Stimulated activated CD8-positive, alpha-beta memory T cell treated with anti-CD3 and anti-CD28 coated beads, Interleukin-4, amount 100 ng/mL, for 1 hour (primary cell): ENCODE data around the gene SLC4A1.

Experiments used
- DNase-seq, 2 donors: peaks; one replicate each; pipeline ENCODE4 v3.0.0-alpha.2; 2020; ENCODE audit warnings: low read depth in 2 of 2, low spot score in 1 of 2

SLC4A1 gene

DNA sequence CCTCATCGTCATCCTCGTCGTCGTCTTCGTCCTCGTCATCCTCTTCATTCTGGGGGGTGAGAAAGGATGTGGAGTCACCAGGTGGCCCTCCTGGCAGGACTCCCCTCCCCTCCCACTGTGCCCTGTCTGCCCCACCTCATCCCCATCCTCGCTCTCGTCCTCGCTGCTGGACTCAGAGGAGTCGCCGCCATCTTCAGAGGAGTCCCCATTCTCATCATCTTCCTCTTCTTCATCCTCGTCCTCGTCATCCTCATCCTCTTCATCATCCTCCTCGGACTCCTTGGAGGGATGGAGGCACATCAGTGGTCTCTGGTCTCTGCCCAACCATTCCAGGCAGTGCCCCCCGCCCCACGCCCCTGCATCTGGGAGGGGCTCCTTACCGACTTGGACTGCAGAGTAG, 60.6 kb downstream of the SLC4A1 start:
- no peak for DNase-seq

DNA sequence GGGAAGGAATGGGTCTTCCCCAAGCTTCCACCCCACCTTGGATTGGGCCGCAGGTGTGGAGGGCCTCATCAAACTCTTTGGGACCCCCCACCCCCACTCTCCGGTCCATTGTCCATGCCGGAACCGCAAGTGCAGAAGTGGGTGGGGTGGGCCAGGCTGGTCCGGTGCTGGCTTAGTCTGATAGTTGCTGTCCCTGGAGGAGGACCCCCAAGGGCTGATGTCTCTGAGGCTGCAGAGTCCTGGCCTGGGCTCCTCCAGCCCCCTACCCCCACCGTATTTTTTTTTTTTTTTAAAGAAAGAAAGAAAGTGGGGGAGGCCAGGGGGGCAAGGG, 61.1 kb downstream of the SLC4A1 start:
- DNase-seq = no peak

DNA sequence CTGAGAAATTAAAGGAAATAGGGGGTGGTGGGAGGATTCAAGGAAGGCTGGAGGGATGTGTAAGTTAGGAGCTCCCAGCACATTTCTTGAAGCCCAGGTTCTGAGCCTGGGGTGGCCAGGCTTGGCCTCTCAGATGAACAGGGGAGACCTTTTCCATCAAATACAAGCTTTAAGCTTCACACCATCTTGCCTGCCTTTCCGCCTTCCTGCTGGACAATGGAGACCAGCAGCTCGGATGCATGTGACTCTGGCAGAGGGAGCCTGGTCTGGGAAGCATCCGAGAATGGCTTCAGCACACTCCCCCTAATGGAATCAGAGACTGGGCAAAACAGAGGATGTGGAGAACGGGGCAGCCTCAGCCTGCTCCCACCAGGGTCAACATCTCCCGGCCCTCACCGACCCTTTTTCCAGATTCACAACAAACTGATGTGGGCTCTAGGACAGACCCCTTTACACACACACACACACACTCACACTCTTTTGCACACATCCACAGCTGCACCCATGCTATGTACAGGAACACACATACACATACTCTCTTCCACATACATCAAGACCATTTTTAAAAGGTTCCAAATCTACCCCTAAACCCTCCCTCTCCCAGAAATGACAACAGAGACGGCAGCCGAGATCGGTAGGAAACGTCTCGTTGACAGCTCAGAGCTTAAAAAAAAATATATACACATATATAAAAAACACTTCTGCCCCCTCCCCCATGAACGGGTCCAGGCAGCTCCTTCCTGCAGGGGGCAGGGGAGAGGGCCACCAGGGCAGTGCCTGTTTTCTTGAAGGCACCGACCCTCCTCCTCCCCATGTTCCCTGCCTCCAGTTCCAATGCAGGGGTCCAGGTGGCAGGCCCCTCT, 61.7 kb downstream of the SLC4A1 start:
- no peak for DNase-seq

DNA sequence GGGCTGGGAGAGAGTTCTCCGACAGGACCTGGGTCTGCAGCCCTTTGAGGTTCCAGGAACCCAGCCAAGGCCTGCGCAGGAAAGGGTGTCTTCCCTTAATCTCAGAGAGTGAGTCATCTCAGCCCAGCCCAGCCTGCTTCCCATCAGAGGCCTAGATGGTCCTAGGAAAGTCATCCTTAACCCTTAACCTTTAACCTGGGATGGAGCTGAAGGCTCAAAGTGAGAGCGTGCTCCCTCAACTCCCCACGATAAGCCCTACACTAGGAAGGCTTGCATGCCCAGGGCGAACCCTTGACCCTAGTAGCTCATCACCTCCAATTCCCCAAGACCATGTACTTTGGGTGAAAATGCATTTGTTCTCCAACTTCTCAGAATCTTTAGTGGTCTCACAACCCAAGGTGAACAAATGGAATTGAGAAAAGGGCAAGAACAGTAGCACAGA, 63.5 kb downstream of the SLC4A1 start:
- no peak for DNase-seq

DNA sequence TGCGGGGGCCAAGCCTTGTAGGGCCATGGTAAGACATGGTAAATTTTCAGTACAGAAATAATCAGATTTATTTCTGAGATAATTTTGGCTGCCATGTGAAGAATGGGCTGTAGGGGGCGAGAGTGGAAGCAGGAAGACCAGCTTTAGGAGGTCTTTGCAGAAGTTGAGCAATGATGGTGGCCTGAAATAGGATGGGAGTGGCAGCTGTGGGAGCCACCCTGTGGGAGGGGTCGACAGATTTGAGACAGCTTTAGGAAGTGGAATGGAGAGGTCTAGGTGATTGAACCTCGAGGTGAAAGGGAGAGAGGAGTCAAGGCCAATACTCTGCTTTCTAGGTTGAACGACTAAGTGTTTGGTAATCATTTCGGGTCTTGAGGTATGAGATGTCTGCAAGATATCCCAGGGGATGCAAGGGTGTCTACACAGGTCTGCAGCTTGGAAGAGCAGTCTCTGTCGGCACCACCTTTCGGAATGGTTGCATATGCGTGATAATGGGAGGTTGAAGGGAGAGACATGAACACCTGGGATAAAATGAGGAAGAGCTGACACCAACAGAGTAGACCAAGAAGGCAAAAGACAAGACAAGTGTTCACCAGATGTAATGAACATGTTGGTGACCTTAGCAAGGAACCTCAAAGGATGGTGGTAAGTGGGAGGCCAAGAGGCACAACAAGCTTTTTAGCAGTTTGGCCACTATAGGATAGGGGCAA, 64.0 kb downstream of the SLC4A1 start:
- no peak for DNase-seq

DNA sequence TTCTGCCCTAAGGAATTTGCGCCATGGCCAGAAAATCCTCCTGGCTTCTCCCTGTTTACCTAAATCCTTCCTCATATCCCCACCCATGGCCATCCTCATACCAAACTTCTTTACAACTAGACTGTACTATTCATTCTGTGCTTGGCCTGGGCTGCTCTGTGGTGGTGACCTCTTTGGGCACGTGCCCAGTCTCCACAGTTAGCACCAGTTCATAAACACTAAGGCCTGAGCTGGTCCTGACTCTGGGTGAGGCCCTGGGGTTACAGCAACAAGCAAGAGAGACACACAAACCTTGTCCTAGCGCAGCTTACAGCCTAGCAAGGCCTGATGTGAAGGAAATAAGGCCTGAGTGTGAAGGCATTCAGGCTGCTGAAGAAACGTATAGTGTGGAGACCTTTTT, 65.2 kb downstream of the SLC4A1 start:
- DNase-seq = no peak

DNA sequence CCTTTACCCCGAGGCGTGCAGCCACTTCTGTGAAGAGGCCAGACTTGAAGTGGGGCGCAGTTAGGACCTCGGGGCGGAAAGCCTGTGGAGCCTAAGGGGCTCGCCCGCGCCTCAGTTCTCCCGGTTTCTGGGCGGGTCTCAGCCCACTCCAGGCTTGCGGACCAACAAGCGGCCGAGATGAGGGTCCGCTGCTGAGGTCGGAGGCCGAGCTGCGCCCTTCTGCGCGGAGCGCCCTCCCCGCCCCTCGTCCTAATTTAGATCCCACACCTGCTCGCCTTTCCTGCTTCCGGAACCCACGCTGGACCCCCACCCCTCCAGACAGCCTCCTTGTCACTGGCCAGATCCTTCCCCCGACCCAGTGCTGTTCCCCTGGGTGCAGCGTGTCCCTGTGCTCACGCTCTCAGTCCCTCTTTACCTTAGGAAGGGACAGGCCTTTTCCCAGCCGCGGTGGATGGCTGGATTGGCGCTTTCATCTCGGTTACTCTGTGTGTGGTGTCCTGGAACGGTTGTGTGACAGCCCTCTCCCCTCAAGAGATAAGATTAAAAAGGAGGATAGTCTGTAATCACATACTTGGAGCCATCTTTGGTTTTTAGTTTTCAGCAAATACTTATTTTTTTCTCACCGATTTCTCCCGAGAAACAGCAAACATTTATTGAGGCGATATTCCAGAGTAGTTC, 67.3 kb downstream of the SLC4A1 start:
- DNase-seq = no peak

DNA sequence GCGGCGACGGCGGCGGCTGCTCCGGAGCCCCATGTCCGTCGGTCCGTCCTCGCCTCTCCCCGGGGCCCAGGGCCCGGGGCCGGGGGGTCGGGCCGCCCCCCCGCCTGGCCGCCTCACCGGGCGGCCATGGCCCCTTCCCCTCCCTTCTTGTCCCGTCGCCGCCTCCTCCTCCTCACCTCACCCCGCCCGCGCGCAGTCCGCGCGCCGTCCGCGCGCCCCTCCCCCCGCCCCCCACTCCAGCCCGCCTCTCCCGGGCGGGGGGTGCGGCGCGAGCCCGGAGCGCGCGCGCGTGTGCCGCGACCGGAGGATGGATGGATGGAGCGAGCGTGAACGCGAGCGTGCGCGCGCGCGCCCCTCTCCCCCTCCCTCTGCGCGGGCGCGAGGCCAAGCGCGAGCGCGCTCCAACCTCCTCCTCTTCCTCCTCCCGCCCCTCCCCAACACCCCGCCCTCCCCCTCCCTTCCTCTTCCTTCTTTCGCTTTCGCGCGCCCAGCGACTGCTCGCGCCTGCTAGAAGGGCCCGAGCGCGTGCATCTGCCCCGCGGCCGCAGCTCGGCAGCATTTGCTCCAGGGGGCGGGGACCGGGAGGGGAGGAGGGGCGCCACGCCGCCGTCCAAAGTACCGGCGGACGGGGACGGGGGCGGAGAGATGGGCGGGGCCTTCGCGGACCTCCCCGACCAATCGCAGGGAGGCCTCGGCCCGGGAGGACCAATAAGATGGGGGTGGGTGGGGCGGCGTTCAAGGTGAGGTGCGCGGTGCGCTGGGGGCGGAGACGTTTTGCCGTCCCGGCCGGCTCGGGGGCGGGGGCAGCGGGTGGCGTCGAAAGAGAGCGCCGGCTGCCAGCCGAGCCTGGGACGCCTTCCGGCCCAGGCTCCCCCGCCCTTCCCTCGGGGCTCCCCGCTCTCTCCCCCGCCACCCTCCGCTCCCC, 68.1 kb downstream of the SLC4A1 start, which contains the start of gene ATXN7L3:
Gene ATXN7L3, minus strand, starts transcription at position 332 of the 925 bp plus-strand sequence. CDS start 1,814 bp downstream, outside the sequence.
- peak; percentile 99 for DNase-seq

DNA sequence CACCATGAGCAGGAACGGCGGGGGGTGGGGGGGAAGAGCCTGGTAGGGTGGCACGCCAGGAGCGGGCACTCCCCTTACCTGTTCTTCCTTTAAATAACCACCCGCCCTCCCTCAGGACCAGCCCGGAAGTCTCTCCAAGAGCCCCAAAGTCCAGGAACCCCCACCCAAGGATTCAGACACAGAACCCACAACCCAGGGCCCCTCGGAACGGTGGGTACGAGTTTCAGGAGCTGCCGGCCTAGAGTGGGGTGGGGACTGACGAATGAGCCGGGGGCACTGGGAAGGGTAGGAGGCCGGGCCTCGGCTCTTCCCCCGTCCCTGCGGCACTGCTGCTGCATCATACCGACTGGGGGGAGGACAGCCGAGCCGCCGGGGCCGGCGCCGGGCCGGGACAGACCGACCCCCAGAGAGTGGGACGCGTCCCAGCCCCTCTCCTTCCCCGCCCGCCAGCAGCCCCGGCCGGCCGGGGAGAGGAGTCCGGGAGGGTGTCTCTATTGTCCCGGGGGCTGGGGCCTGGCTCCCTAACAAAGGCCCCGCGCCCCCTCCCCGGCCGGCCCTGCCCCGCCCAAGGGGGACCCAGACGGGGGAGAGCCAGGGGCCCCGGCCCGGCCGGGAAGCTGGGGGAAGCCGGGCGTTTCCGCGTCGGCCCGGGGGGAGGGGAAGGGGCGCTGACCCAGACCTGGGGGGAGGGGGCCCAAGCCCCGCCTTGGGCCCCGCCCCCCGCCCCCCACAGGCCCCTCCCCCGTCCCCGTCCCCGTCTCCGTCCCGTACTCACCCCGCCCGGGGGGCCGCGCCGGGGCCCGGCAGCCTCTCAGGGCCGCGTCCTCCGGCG, 69.0 kb downstream of the SLC4A1 start:
- DNase-seq = peak in 1 of 2 donors; percentile 26
